VCaP (cell line): ENCODE results near the gene ROBO2.

Source experiments
- H3K27ac ChIP-seq: fragments of 450-650 bp; 2 replicates; pipeline ENCODE4 v1.5.1; 2017
- CTCF ChIP-seq: fragments of 450-650 bp; conservative IDR thresholded peaks from 2 replicates; pipeline ENCODE4 v1.5.1; 2017; ENCODE audit warnings: mild to moderate bottlenecking, moderate library complexity

The ROBO2 gene

GRCh38 chr3:77254967-77255831 is 215.3 kb downstream of the ROBO2 start:
- TF ChIP-seq CTCF, result peak; percentile 87
- no peak overlapping the region for H3K27ac ChIP-seq

- H3K27ac ChIP-seq, result no peak overlapping the region
- no peak for TF ChIP-seq CTCF
These were observed 216.9 kb downstream of the ROBO2 start for GRCh38 chr3:77256584-77257503.

GRCh38 chr3:77259694-77260093 is 219.8 kb downstream of the ROBO2 start:
- TF ChIP-seq CTCF, result no peak
- H3K27ac ChIP-seq, result no peak overlapping the region

GRCh38 chr3:77262361-77262760 is 222.5 kb downstream of the ROBO2 start:
- H3K27ac ChIP-seq, result no peak overlapping the region
- TF ChIP-seq CTCF, result no peak

GRCh38 chr3:77267589-77267988 is 227.7 kb downstream of the ROBO2 start:
- H3K27ac ChIP-seq, result no peak overlapping the region
- TF ChIP-seq CTCF, result no peak

GRCh38 chr3:77271306-77271705 is 231.4 kb downstream of the ROBO2 start:
- no peak overlapping the region for H3K27ac ChIP-seq
- no peak for TF ChIP-seq CTCF

- H3K27ac ChIP-seq, result no peak overlapping the region
- TF ChIP-seq CTCF, result no peak
These were observed 231.8 kb downstream of the ROBO2 start for GRCh38 chr3:77271711-77272110.
